Panc1 (cell line): ENCODE results near the gene RPUSD4. TPM values are rescaled to one million over a fixed set of nuclear protein-coding genes. Genes with fewer than 3 reads are reported as not detected.

ENCODE experiments used
- ATAC-seq: fragments of 200-7000 bp; cut with Tn5 transposase; 2 replicates; pipeline ENCODE4 v1.9.1; 2020; ENCODE audit warnings: mild to moderate bottlenecking, moderate library complexity
- BruUV-seq: library from RNA; stranded (reverse); fragments of 400-500 nt; replicated peaks from 2 replicates; lab custom pipeline; 2021; lab: Mats Ljungman, UMichigan
- CTCF ChIA-PET: fragments of 300-600 bp; sonication (Branson Sonifier 250); formaldehyde crosslinking; loops from one replicate; lab custom pipeline; 2022; ENCODE audit warnings: antibody characterized with exemption; lab: Charles Lee
- POLR2A ChIA-PET: fragments of 300-600 bp; sonication (Branson Sonifier 250); formaldehyde crosslinking; loops from one replicate; lab custom pipeline; 2022; ENCODE audit warnings: antibody characterized with exemption; lab: Charles Lee
- DNase-seq: peaks from one replicate; pipeline ENCODE4 v3.0.0-alpha.2; 2010; ENCODE audit warnings: low read depth, low spot score
- H3K27ac ChIP-seq: 2 replicates; pipeline ENCODE4 v1.5.1; 2011; ENCODE audit warnings: mild to moderate bottlenecking, low read length, inconsistent platforms
- H3K27me3 ChIP-seq: fragments of 200-500 bp; sonication (Bioruptor generic); 2 replicates; pipeline ENCODE4 v1.6.0; 2014; ENCODE audit warnings: low read length, inconsistent platforms; ENCODE audit not compliant: control insufficient read depth, insufficient read depth
- H3K36me3 ChIP-seq: fragments of 200-500 bp; sonication (Bioruptor generic); 2 replicates; pipeline ENCODE4 v1.5.1; 2014; ENCODE audit warnings: inconsistent platforms, mild to moderate bottlenecking, low read length, moderate library complexity; ENCODE audit not compliant: control insufficient read depth, insufficient read depth
- H3K4me1 ChIP-seq: 2 replicates; pipeline ENCODE4 v1.5.1; 2011; ENCODE audit warnings: inconsistent platforms, mild to moderate bottlenecking, low read length, moderate library complexity; ENCODE audit not compliant: control insufficient read depth, insufficient read depth
- H3K4me3 ChIP-seq, 2 experiments: 2 replicates each; pipeline ENCODE4 v1.5.1; 2011 to 2012; ENCODE audit warnings: low read depth in 2 of 2, low read length in 2 of 2, mild to moderate bottlenecking in 2 of 2, inconsistent platforms in 1 of 2, moderate library complexity in 1 of 2
- H3K9me3 ChIP-seq: fragments of 200-500 bp; sonication (Bioruptor generic); 2 replicates; pipeline ENCODE4 v1.5.1; 2014; ENCODE audit warnings: low read depth, mild to moderate bottlenecking, inconsistent platforms, low read length, moderate library complexity; ENCODE audit not compliant: control insufficient read depth, insufficient read depth
- POLR2AphosphoS5 ChIP-seq: IDR thresholded peaks from 2 replicates; pipeline ENCODE4 v1.6.1; 2012; ENCODE audit warnings: mild to moderate bottlenecking, low read depth, low read length, moderate library complexity
- SIN3A ChIP-seq: IDR thresholded peaks from 2 replicates; pipeline ENCODE4 v1.6.1; 2012; ENCODE audit warnings: low read depth, mild to moderate bottlenecking, low read length, moderate library complexity, borderline replicate concordance; ENCODE audit not compliant: insufficient read depth
- TCF7L2 ChIP-seq: IDR thresholded peaks from 2 replicates; pipeline ENCODE4 v1.6.1; 2011; ENCODE audit warnings: mild to moderate bottlenecking, low read depth, low read length, inconsistent platforms
- in situ Hi-C: cut with HindIII; loops from 2 replicates; pipeline ENCODE4 v1.10.0; 2016; ENCODE audit warnings: low sequenced_read_pairs, low pct_unique_long_range_greater_than_20kb
- intact Hi-C: fragments of 100-400 bp; cut with micrococcal nuclease; formaldehyde crosslinking; loops from one replicate; pipeline ENCODE4 v1.10.0; 2022; ENCODE audit not compliant: unreplicated experiment
- total RNA-seq: library from RNA; stranded (reverse); gene quantifications from one replicate; pipeline ENCODE4 v1.2.1, GENCODE V29; 2021; ENCODE audit not compliant: unreplicated experiment
- TF ChIP-seq, protein P1 (sequence below): fragments of 450-650 bp; IDR thresholded peaks from 2 replicates; pipeline ENCODE4 v1.5.1; 2017; ENCODE audit warnings: mild to moderate bottlenecking
- TF ChIP-seq, protein P2 (sequence below), 2 experiments: IDR thresholded peaks; 2 replicates each; pipeline ENCODE4 v1.6.1; 2011 to 2012; ENCODE audit warnings: low read depth in 2 of 2, control low read depth in 1 of 2, low read length in 1 of 2, mild to moderate bottlenecking in 1 of 2, moderate library complexity in 1 of 2; ENCODE audit not compliant: insufficient read depth in 1 of 2

Gene RPUSD4
- total RNA-seq, 1 experiment from 2014 or later = 52.3 TPM

DNA sequence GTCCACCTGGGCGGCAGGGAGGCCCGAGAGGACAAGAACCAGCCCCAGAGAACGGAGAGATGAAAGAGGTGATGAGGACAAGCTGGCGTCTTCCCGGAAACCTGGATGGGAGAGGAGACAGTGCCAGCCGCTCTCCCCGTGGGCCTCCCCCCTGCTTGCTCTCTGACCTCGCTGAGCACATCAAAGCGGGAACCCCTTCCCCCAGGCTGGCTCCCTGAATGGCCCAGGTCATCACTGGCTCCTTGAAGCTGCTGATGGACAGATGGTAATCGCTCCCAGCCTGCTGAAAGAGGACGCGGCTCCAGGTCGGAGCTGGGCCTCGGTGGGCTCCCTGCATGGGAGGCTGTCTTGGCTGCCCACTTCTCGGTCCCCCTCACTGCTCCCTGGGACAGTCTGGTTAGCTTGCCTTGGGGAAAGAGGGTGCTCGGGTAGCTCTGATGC lies 18.4 kb downstream of the RPUSD4 start:
- in situ Hi-C loops (no loop called here), intact Hi-C loops (no loop called here)
- no peaks in the 10 kb centered on the region for H3K27me3 ChIP-seq
- CTCF ChIA-PET = interaction anchor here (0.5 to 1.1 kb wide), 3 partner anchors 268 to 1094 kb away, joined by 3 to 4 read pairs (median 3); no protein-coding TSS in a partner anchor
- H3K4me3 ChIP-seq = no peak overlapping the region
- no peak for DNase-seq
- no TSS peak for BruUV-seq
- peaks cover 8% of the 10 kb centered on the region; the same call in 1 of the 2 replicates for H3K36me3 ChIP-seq
- POLR2A ChIA-PET = interaction anchor here (0.5 kb wide), 1 partner anchor 75 kb away, joined by 7 read pairs; no protein-coding TSS in a partner anchor
- ATAC-seq = no peak
- no peaks in the 10 kb centered on the region for H3K9me3 ChIP-seq
- peaks cover 2% of the 10 kb centered on the region; the same call in 1 of the 2 replicates for H3K4me1 ChIP-seq
- no peak overlapping the region for H3K27ac ChIP-seq
- TF ChIP-seq POLR2AphosphoS5 (no peak), SIN3A (no peak), TCF7L2 (no peak)
- TF ChIP-seq, protein P1, sequence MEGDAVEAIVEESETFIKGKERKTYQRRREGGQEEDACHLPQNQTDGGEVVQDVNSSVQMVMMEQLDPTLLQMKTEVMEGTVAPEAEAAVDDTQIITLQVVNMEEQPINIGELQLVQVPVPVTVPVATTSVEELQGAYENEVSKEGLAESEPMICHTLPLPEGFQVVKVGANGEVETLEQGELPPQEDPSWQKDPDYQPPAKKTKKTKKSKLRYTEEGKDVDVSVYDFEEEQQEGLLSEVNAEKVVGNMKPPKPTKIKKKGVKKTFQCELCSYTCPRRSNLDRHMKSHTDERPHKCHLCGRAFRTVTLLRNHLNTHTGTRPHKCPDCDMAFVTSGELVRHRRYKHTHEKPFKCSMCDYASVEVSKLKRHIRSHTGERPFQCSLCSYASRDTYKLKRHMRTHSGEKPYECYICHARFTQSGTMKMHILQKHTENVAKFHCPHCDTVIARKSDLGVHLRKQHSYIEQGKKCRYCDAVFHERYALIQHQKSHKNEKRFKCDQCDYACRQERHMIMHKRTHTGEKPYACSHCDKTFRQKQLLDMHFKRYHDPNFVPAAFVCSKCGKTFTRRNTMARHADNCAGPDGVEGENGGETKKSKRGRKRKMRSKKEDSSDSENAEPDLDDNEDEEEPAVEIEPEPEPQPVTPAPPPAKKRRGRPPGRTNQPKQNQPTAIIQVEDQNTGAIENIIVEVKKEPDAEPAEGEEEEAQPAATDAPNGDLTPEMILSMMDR = no peak
- TF ChIP-seq, protein P2, sequence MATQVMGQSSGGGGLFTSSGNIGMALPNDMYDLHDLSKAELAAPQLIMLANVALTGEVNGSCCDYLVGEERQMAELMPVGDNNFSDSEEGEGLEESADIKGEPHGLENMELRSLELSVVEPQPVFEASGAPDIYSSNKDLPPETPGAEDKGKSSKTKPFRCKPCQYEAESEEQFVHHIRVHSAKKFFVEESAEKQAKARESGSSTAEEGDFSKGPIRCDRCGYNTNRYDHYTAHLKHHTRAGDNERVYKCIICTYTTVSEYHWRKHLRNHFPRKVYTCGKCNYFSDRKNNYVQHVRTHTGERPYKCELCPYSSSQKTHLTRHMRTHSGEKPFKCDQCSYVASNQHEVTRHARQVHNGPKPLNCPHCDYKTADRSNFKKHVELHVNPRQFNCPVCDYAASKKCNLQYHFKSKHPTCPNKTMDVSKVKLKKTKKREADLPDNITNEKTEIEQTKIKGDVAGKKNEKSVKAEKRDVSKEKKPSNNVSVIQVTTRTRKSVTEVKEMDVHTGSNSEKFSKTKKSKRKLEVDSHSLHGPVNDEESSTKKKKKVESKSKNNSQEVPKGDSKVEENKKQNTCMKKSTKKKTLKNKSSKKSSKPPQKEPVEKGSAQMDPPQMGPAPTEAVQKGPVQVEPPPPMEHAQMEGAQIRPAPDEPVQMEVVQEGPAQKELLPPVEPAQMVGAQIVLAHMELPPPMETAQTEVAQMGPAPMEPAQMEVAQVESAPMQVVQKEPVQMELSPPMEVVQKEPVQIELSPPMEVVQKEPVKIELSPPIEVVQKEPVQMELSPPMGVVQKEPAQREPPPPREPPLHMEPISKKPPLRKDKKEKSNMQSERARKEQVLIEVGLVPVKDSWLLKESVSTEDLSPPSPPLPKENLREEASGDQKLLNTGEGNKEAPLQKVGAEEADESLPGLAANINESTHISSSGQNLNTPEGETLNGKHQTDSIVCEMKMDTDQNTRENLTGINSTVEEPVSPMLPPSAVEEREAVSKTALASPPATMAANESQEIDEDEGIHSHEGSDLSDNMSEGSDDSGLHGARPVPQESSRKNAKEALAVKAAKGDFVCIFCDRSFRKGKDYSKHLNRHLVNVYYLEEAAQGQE (IDR thresholded peaks at IDR 0.05; ENCODE audit: insufficient read depth in 1 of 2, low read depth in 2 of 2, low read length in 1 of 2) = no peak

GRCh38 chr11:126192361-126192760 lies 19.1 kb downstream of the RPUSD4 start:
- no TSS peak for BruUV-seq
- in situ Hi-C loops (no loop called here), intact Hi-C loops (no loop called here)
- Histone ChIP-seq H3K27me3 (no peaks in the 10 kb centered on the region), H3K36me3 (peaks cover 4% of the 10 kb centered on the region; the same call in 1 of the 2 replicates), H3K4me3 (no peak overlapping the region), H3K4me1 (no peaks in the 10 kb centered on the region), H3K27ac (no peak overlapping the region), H3K9me3 (no peaks in the 10 kb centered on the region)
- DNase-seq (no peak), ATAC-seq (no peak)
- POLR2A ChIA-PET = no interaction called here
- TF ChIP-seq POLR2AphosphoS5 (no peak), TCF7L2 (no peak), SIN3A (no peak)
- CTCF ChIA-PET = interaction anchor here (0.6 kb wide), 1 partner anchor 267 kb away, joined by 3 read pairs; no protein-coding TSS in a partner anchor
